ENCODE results near the gene PRSS8. TPM values are rescaled to one million over a fixed set of nuclear protein-coding genes. Genes with fewer than 3 reads are reported as not detected.

PRSS8 gene
- total and polyA plus RNA-seq, 2 donors (not counting 3 experiments of a cell fraction or from before 2014, with no cell fraction given), result 0.12 TPM; not detected in 1

GRCh38 chr16:31168848-31169247 lies 33.3 kb upstream of the PRSS8 start:
- Histone ChIP-seq H3K36me3 (ENCODE audit: control insufficient read depth in 2 of 2, extremely low read depth in 1 of 2, insufficient read depth in 2 of 2, low read length in 2 of 2) (no peaks in the 10 kb centered on the region), H3K9me3 (replicated peaks; ENCODE audit: control insufficient read depth, insufficient read depth, low read length) (no peaks in the 10 kb centered on the region), H3K4me1 (ENCODE audit: control insufficient read depth, extremely low read depth, insufficient read depth, low read length) (no peaks in the 10 kb centered on the region), H3K9ac (replicated peaks; ENCODE audit: extremely low read depth, insufficient read depth, low read length) (no peak overlapping the region), H4K20me1 (replicated peaks; ENCODE audit: control insufficient read depth, extremely low read depth, insufficient read depth, low read length) (no peaks in the 10 kb centered on the region), H3K9me1 (replicated peaks; ENCODE audit: control insufficient read depth, extremely low read depth, insufficient read depth, low read length) (no peaks in the 10 kb centered on the region), H3K27ac (ENCODE audit: insufficient read depth, low read depth, low read length) (no peak overlapping the region), H2AFZ (ENCODE audit: low read depth, low read length) (no peak overlapping the region), H3K27me3 (ENCODE audit: control insufficient read depth in 2 of 2, insufficient read depth in 2 of 2, low read length in 2 of 2) (no peaks in the 10 kb centered on the region), H3K79me2 (ENCODE audit: control insufficient read depth, insufficient read depth, low read length) (no peaks in the 10 kb centered on the region), H3K4me2 (ENCODE audit: insufficient read depth, low read length) (no peak overlapping the region), H3K4me3 (replicated peaks in 1 of 3; ENCODE audit: insufficient read depth in 1 of 3, low read depth in 1 of 3, low read length in 3 of 3) (no peak overlapping the region)
- no peak for FAIRE-seq
- no peak for DNase-seq (ENCODE audit: low read depth, low spot score)
- ChIA-PET POLR2A (interaction anchor here (0.5 kb wide), 1 partner anchor 98 kb away, joined by 3 read pairs; no protein-coding TSS in a partner anchor), CTCF (no interaction called here)
- intact Hi-C loops (cut with micrococcal nuclease) (no loop called here), dilution Hi-C loops (cut with MboI; ENCODE audit: extremely low pct_ligation_motif_present, low sequenced_read_pairs) (no loop called here)
- TF ChIP-seq EZH2 (IDR thresholded peaks at IDR 0.05; ENCODE audit: borderline replicate concordance, low read depth, low read length, severe bottlenecking) (no peak), MAX (IDR thresholded peaks at IDR 0.05; ENCODE audit: insufficient read depth, insufficient read length) (no peak), POLR2A (IDR thresholded peaks at IDR 0.05; ENCODE audit: low read depth, low read length) (no peak), GATA2 (IDR thresholded peaks at IDR 0.05; ENCODE audit: insufficient read depth, insufficient read length, low read depth, low read length) (no peak), FOS (IDR thresholded peaks at IDR 0.05; ENCODE audit: borderline replicate concordance, insufficient read depth, low read length) (no peak), MYC (IDR thresholded peaks at IDR 0.05; ENCODE audit: low read depth, low read length) (no peak), POLR2AphosphoS5 (IDR thresholded peaks at IDR 0.05; ENCODE audit: insufficient read depth, low read depth, low read length) (no peak), CTCF (IDR thresholded peaks at IDR 0.05; ENCODE audit: extremely low read depth in 1 of 2, insufficient read depth in 1 of 2, low read depth in 1 of 2, low read length in 2 of 2) (no peak), JUN (IDR thresholded peaks at IDR 0.05; ENCODE audit: borderline replicate concordance, insufficient read depth, insufficient read length, low read depth) (no peak)
- no TSS peak for BruUV-seq (replicated peaks)

All from endothelial cell of umbilical vein (primary cell).